ENCODE results near the gene RAPGEF5.

RAPGEF5 gene

DNA sequence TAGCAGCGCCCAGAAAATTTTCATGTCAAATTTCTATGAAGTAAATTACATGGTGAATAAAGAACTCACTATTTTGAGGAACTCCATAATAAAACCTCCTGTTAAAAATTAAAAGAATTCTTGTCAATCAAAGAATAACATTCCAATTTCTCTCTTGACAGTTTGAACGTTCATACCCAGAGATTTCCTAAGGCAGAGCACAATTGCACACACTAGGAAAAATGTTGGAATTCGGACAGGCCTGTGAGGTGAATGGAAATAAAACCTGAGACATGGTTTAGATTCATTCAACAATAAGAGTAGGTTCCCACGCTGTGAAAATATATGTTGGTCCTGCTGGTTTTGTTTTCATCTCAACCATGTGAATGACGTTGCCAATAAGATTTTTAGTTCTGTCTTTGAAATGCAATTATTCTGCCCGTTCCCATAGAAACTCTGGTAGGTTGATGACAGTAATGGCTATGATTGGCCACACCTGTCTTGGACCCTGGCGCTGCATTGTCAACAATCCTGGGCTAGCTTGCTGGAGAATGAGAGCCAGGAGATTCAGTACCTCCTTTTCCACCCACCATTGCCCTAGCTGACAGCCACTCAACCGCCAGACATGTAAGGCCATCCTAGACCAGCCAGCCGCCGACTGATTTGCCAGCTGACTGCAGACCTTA, 43.3 kb upstream of the RAPGEF5 start:
- H3K9me3 ChIP-seq (ENCODE audit: insufficient read depth, low read length): no peaks in the 10 kb centered on the region
- no peak overlapping the region for H3K4me3 ChIP-seq (ENCODE audit: insufficient read length, low read depth)
- TF ChIP-seq YY1 (IDR thresholded peaks at IDR 0.05; ENCODE audit: insufficient read depth, insufficient read length): no peak
- no peak for TF ChIP-seq ZNF274 (IDR thresholded peaks at IDR 0.05; ENCODE audit: low read depth, low read length)
- no peak for TF ChIP-seq SUZ12 (IDR thresholded peaks at IDR 0.05; ENCODE audit: extremely low read depth, insufficient read depth, insufficient read length)
- H3K27me3 ChIP-seq (ENCODE audit: insufficient read depth, insufficient read length): no peaks in the 10 kb centered on the region
- H3K9ac ChIP-seq (ENCODE audit: insufficient read length, low read depth): no peak overlapping the region
- no peaks in the 10 kb centered on the region for H3K4me1 ChIP-seq (ENCODE audit: insufficient read depth, insufficient read length)
- no peaks in the 10 kb centered on the region for H3K36me3 ChIP-seq (ENCODE audit: insufficient read depth, insufficient read length, low read length)
- DNase-seq (ENCODE audit: low read depth, low spot score): no peak

DNA sequence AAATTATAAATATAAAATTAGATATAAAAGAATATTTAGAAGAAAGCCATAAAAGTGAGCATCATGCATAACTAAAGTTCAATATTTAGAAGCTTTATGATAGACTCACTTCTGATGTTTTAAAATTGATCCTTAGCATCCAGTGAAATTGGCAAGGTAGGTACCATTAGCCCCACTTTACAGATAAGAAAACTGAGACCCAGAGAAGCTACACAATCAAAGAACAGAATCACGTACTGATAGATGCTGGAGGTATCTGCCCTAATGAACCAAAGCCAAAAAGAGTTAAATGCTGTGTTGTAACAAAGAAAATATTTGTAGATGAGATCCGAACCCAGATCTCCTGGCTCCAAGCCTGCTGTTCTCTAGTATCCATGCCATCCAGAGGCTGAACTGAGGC, 42.6 kb upstream of the RAPGEF5 start:
- DNase-seq (ENCODE audit: low read depth, low spot score): no peak
- H3K4me1 ChIP-seq (ENCODE audit: insufficient read depth, insufficient read length): no peaks in the 10 kb centered on the region
- no peak overlapping the region for H3K4me3 ChIP-seq (ENCODE audit: insufficient read length, low read depth)
- no peaks in the 10 kb centered on the region for H3K27me3 ChIP-seq (ENCODE audit: insufficient read depth, insufficient read length)
- TF ChIP-seq SUZ12 (IDR thresholded peaks at IDR 0.05; ENCODE audit: extremely low read depth, insufficient read depth, insufficient read length): no peak
- no peak for TF ChIP-seq YY1 (IDR thresholded peaks at IDR 0.05; ENCODE audit: insufficient read depth, insufficient read length)
- no peak for TF ChIP-seq ZNF274 (IDR thresholded peaks at IDR 0.05; ENCODE audit: low read depth, low read length)
- no peak overlapping the region for H3K9ac ChIP-seq (ENCODE audit: insufficient read length, low read depth)
- no peaks in the 10 kb centered on the region for H3K36me3 ChIP-seq (ENCODE audit: insufficient read depth, insufficient read length, low read length)
- H3K9me3 ChIP-seq (ENCODE audit: insufficient read depth, low read length): no peaks in the 10 kb centered on the region

DNA sequence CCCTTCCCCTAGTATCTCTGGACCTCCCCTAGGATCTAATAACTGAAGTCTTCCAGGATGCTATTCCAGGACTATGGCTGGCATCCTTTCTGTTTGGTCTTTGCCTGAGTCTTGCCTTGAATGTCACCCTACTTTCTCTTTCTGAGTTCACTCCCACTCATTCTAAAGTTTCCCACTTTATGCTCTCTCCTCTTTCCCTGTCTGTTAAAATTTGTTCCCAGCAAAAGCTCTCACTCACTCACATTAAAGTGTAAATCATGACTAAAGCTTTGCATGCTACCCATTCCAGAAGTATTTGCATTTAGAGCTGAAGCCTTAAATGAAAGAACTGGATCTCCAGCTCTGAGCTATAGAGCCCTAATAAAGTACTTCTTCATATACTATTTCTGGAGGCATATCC, 42.1 kb upstream of the RAPGEF5 start:
- Histone ChIP-seq H3K36me3 (ENCODE audit: insufficient read depth, insufficient read length, low read length) (no peaks in the 10 kb centered on the region), H3K9me3 (ENCODE audit: insufficient read depth, low read length) (no peaks in the 10 kb centered on the region), H3K27me3 (ENCODE audit: insufficient read depth, insufficient read length) (no peaks in the 10 kb centered on the region), H3K4me1 (ENCODE audit: insufficient read depth, insufficient read length) (no peaks in the 10 kb centered on the region), H3K9ac (ENCODE audit: insufficient read length, low read depth) (no peak overlapping the region), H3K4me3 (ENCODE audit: insufficient read length, low read depth) (no peak overlapping the region)
- TF ChIP-seq ZNF274 (IDR thresholded peaks at IDR 0.05; ENCODE audit: low read depth, low read length) (no peak), YY1 (IDR thresholded peaks at IDR 0.05; ENCODE audit: insufficient read depth, insufficient read length) (no peak), SUZ12 (IDR thresholded peaks at IDR 0.05; ENCODE audit: extremely low read depth, insufficient read depth, insufficient read length) (no peak)
- DNase-seq (ENCODE audit: low read depth, low spot score): no peak

DNA sequence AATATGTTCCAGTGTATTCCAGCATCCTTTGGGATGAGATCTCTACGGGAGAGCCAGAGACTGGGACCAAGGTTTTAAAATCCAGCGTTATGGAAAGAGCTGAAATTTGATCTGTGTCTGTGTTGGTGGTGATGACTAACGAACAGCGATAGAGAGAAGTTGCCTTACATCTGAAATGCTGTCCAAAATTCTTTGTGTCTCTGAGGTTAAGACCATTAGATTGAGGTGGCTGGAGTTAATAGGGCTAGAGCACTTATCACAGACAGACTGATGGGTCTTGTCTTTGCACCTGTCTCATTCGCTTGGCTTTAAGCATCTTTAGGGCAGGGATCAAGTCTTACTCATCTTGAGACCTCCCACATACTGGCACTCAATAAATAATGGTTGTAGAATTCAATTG, 41.0 kb upstream of the RAPGEF5 start:
- H3K4me3 ChIP-seq (ENCODE audit: insufficient read length, low read depth): no peak overlapping the region
- no peaks in the 10 kb centered on the region for H3K36me3 ChIP-seq (ENCODE audit: insufficient read depth, insufficient read length, low read length)
- no peaks in the 10 kb centered on the region for H3K9me3 ChIP-seq (ENCODE audit: insufficient read depth, low read length)
- DNase-seq (ENCODE audit: low read depth, low spot score): no peak
- TF ChIP-seq YY1 (IDR thresholded peaks at IDR 0.05; ENCODE audit: insufficient read depth, insufficient read length): no peak
- no peaks in the 10 kb centered on the region for H3K27me3 ChIP-seq (ENCODE audit: insufficient read depth, insufficient read length)
- H3K9ac ChIP-seq (ENCODE audit: insufficient read length, low read depth): no peak overlapping the region
- no peaks in the 10 kb centered on the region for H3K4me1 ChIP-seq (ENCODE audit: insufficient read depth, insufficient read length)

DNA sequence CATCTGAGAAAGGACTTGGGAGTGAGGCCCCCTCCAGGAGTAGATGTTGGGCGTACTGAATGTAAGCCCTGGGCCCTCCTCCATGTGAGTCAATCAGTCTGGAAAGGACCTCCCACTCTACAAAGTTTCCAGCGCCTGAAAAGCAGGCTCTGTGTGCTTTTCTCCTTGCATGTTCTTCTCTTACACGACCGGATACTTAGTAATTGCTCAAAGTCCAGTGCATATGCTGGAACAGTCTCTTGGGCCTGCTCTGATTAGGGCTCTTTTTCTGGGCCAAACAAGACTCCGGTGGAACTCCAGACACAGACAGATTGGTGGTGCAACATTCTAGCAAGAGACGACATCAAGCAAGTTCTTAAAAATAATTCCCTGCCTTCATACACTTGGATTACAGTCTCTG, 38.3 kb upstream of the RAPGEF5 start:
- no peak for DNase-seq (ENCODE audit: low read depth, low spot score)
- peaks cover 2% of the 10 kb centered on the region for H3K4me1 ChIP-seq (ENCODE audit: insufficient read depth, insufficient read length)
- H3K27me3 ChIP-seq (ENCODE audit: insufficient read depth, insufficient read length): no peaks in the 10 kb centered on the region
- H3K9me3 ChIP-seq (ENCODE audit: insufficient read depth, low read length): no peaks in the 10 kb centered on the region
- no peak overlapping the region for H3K9ac ChIP-seq (ENCODE audit: insufficient read length, low read depth)
- TF ChIP-seq YY1 (IDR thresholded peaks at IDR 0.05; ENCODE audit: insufficient read depth, insufficient read length): no peak
- TF ChIP-seq ZNF274 (IDR thresholded peaks at IDR 0.05; ENCODE audit: low read depth, low read length): no peak
- TF ChIP-seq SUZ12 (IDR thresholded peaks at IDR 0.05; ENCODE audit: extremely low read depth, insufficient read depth, insufficient read length): no peak
- H3K4me3 ChIP-seq (ENCODE audit: insufficient read length, low read depth): no peak overlapping the region
- H3K36me3 ChIP-seq (ENCODE audit: insufficient read depth, insufficient read length, low read length): no peaks in the 10 kb centered on the region

DNA sequence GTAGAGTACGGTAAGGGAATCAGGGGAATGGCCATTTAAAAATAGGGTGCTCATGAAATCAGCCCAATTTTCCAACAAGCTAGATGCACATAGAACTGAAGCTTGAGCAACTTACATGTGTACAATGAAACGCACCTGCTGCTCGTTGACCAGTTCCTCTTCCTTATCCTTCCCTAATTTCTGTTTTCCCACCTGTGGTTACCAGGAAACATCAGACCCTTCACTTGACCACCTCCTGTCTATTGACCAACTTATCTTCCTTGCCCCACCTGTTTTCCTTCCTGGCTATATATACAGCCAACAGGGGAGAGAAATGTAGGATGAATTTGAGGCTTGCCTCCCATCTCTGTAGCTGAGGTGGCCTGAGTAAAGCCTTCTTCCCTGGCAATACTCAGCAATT, 37.8 kb upstream of the RAPGEF5 start:
- Histone ChIP-seq H3K4me1 (ENCODE audit: insufficient read depth, insufficient read length) (peaks cover 2% of the 10 kb centered on the region), H3K9me3 (ENCODE audit: insufficient read depth, low read length) (no peaks in the 10 kb centered on the region), H3K36me3 (ENCODE audit: insufficient read depth, insufficient read length, low read length) (no peaks in the 10 kb centered on the region), H3K4me3 (ENCODE audit: insufficient read length, low read depth) (no peak overlapping the region), H3K9ac (ENCODE audit: insufficient read length, low read depth) (no peak overlapping the region), H3K27me3 (ENCODE audit: insufficient read depth, insufficient read length) (no peaks in the 10 kb centered on the region)
- DNase-seq (ENCODE audit: low read depth, low spot score): no peak
- TF ChIP-seq SUZ12 (IDR thresholded peaks at IDR 0.05; ENCODE audit: extremely low read depth, insufficient read depth, insufficient read length) (no peak), YY1 (IDR thresholded peaks at IDR 0.05; ENCODE audit: insufficient read depth, insufficient read length) (no peak), ZNF274 (IDR thresholded peaks at IDR 0.05; ENCODE audit: low read depth, low read length) (no peak)

DNA sequence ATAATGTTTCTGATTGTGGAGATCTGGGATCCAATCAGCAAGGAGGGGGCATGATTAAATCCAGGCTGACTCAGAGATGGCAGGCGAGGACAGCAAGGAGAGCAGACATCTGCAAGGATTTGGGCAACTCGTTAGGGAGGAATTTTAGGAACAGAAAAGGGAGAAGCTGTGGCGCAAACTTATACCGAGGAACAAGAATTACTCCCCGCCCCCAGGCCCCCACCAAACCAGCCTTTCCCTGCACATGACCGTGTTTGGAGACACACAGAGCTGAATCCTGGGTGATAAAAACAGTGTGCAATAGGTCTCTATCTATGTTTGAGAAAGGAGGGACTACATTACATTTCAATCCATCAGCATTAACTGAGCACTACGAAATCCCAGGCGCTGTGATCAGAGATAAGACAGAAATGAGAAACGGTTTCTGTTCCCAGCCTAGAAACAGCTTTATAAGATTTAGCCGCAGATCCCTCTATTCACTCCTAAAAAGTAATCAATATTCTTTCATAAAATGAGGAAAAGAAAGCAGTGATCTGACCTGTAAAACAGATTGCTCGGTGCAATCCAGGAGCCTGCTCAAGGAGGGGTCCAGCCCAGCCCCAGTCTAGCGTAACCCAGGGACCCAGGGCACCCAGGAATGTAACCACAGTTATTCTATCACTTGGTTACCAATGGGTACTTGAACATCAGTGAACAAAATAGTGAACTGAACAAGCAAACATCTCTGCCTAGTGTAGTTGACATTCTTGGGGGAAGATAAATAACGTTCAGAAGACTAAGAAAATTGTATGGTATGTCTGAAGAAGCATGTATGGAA, 37.2 kb upstream of the RAPGEF5 start:
- H3K27me3 ChIP-seq (ENCODE audit: insufficient read depth, insufficient read length): no peaks in the 10 kb centered on the region
- no peak for TF ChIP-seq ZNF274 (IDR thresholded peaks at IDR 0.05; ENCODE audit: low read depth, low read length)
- TF ChIP-seq SUZ12 (IDR thresholded peaks at IDR 0.05; ENCODE audit: extremely low read depth, insufficient read depth, insufficient read length): no peak
- no peak for TF ChIP-seq YY1 (IDR thresholded peaks at IDR 0.05; ENCODE audit: insufficient read depth, insufficient read length)
- DNase-seq (ENCODE audit: low read depth, low spot score): no peak
- no peak overlapping the region for H3K4me3 ChIP-seq (ENCODE audit: insufficient read length, low read depth)
- peaks cover 2% of the 10 kb centered on the region for H3K4me1 ChIP-seq (ENCODE audit: insufficient read depth, insufficient read length)
- H3K36me3 ChIP-seq (ENCODE audit: insufficient read depth, insufficient read length, low read length): no peaks in the 10 kb centered on the region
- H3K9ac ChIP-seq (ENCODE audit: insufficient read length, low read depth): no peak overlapping the region
- H3K9me3 ChIP-seq (ENCODE audit: insufficient read depth, low read length): no peaks in the 10 kb centered on the region

All from NT2/D1 (cell line).